ENCODE results near the gene DENND4A. TPM values are rescaled to one million over a fixed set of nuclear protein-coding genes. Genes with fewer than 3 reads are reported as not detected.

The DENND4A gene
- total RNA-seq, 2 donors from 2014 or later = 25.6 to 57.7 TPM

- H3K27ac ChIP-seq = no peak overlapping the region
- H3K4me3 ChIP-seq = no peak overlapping the region
- no peak for DNase-seq (ENCODE audit: low spot score)
- H3K27me3 ChIP-seq (replicated peaks; ENCODE audit: insufficient read depth) = no peaks in the 10 kb centered on the region
- no peak for ATAC-seq (ENCODE audit: insufficient number of reproducible peaks, low FRiP score, low read depth)
- peaks cover 0 to 3% of the 10 kb centered on the region in 2 donors for H3K4me1 ChIP-seq (ENCODE audit: control insufficient read depth in 1 of 2, low read depth in 2 of 2)
- H3K36me3 ChIP-seq = no peaks in the 10 kb centered on the region
- no peak for TF ChIP-seq CTCF (IDR thresholded peaks at IDR 0.05)
- no peaks in the 10 kb centered on the region for H3K9me3 ChIP-seq
Observed at GRCh38 chr15:65638109-65638508, 154.0 kb downstream of the DENND4A start.

GRCh38 chr15:65634356-65634755, 157.7 kb downstream of the DENND4A start:
- H3K27ac ChIP-seq = no peak overlapping the region

DNA sequence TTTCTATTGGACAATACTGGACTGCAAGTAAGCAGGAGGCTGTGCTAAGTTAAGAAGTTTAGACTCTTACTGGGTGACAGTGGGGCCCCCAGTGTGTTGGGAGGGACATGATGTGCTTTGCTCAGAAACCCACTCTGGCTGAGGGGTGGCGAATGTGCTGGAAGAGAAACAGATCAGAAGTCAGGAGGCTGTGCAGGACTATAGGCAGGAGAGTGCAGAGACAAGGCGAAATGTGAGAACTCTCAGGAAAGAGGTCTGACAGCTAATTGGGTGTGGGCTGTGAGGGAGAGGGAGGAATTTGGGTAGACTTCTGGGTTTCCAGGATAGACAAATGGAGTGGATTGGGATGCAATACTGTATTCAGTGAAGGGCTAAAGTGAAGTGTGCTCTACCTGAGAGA, 158.3 kb downstream of the DENND4A start:
- no peak for DNase-seq (ENCODE audit: low spot score)
- no peak overlapping the region for H3K27ac ChIP-seq
- no peak overlapping the region for H3K4me3 ChIP-seq
- H3K36me3 ChIP-seq = no peaks in the 10 kb centered on the region
- no peaks in the 10 kb centered on the region for H3K27me3 ChIP-seq (replicated peaks; ENCODE audit: insufficient read depth)
- ATAC-seq (ENCODE audit: insufficient number of reproducible peaks, low FRiP score, low read depth) = no peak
- H3K9me3 ChIP-seq = no peaks in the 10 kb centered on the region
- no peak for TF ChIP-seq CTCF (IDR thresholded peaks at IDR 0.05)
- peaks cover 0 to under 1% of the 10 kb centered on the region in 2 donors for H3K4me1 ChIP-seq (ENCODE audit: control insufficient read depth in 1 of 2, low read depth in 2 of 2)

More at GRCh38 chr15:65634356-65634755, 157.7 kb downstream of the DENND4A start:
- Histone ChIP-seq H3K9me3 (no peaks in the 10 kb centered on the region), H3K4me3 (no peak overlapping the region), H3K36me3 (no peaks in the 10 kb centered on the region), H3K4me1 (ENCODE audit: control insufficient read depth in 1 of 2, low read depth in 2 of 2) (peaks cover 0 to 3% of the 10 kb centered on the region in 2 donors), H3K27me3 (replicated peaks; ENCODE audit: insufficient read depth) (no peaks in the 10 kb centered on the region)
- ATAC-seq (ENCODE audit: insufficient number of reproducible peaks, low FRiP score, low read depth) (no peak), DNase-seq (ENCODE audit: low spot score) (no peak)
- TF ChIP-seq CTCF (IDR thresholded peaks at IDR 0.05) = no peak

GRCh38 chr15:65632780-65633375, 159.2 kb downstream of the DENND4A start:
- DNase-seq (ENCODE audit: low spot score) (no peak), ATAC-seq (ENCODE audit: insufficient number of reproducible peaks, low FRiP score, low read depth) (no peak)
- Histone ChIP-seq H3K4me3 (no peak overlapping the region), H3K27me3 (replicated peaks; ENCODE audit: insufficient read depth) (no peaks in the 10 kb centered on the region), H3K27ac (no peak overlapping the region), H3K36me3 (no peaks in the 10 kb centered on the region), H3K9me3 (no peaks in the 10 kb centered on the region), H3K4me1 (ENCODE audit: control insufficient read depth in 1 of 2, low read depth in 2 of 2) (no peaks in the 10 kb centered on the region)
- TF ChIP-seq CTCF (IDR thresholded peaks at IDR 0.05) = no peak

GRCh38 chr15:65631503-65631902, 160.6 kb downstream of the DENND4A start:
- no peak for ATAC-seq (ENCODE audit: insufficient number of reproducible peaks, low FRiP score, low read depth)
- no peaks in the 10 kb centered on the region for H3K9me3 ChIP-seq
- DNase-seq (ENCODE audit: low spot score) = no peak

More at GRCh38 chr15:65631503-65631902, 160.6 kb downstream of the DENND4A start:
- H3K27ac ChIP-seq = no peak overlapping the region
- no peak overlapping the region for H3K4me3 ChIP-seq
- TF ChIP-seq CTCF (IDR thresholded peaks at IDR 0.05) = no peak
- no peaks in the 10 kb centered on the region for H3K36me3 ChIP-seq
- H3K27me3 ChIP-seq (replicated peaks; ENCODE audit: insufficient read depth) = no peaks in the 10 kb centered on the region
- H3K4me1 ChIP-seq (ENCODE audit: control insufficient read depth in 1 of 2, low read depth in 2 of 2) = no peaks in the 10 kb centered on the region

Measured in thoracic aorta (tissue), 2 donors.